ENCODE measurements around the gene SLC25A39.

SLC25A39 gene

GRCh38 chr17:44314869-44315661 is 9.6 kb downstream of the SLC25A39 start:
- DNase-seq (ENCODE audit: low read depth in 2 of 2, low spot score in 1 of 2), result no peak

GRCh38 chr17:44314524-44314868 is 10.1 kb downstream of the SLC25A39 start:
- no peak for DNase-seq (ENCODE audit: low read depth in 2 of 2, low spot score in 1 of 2)

DNA sequence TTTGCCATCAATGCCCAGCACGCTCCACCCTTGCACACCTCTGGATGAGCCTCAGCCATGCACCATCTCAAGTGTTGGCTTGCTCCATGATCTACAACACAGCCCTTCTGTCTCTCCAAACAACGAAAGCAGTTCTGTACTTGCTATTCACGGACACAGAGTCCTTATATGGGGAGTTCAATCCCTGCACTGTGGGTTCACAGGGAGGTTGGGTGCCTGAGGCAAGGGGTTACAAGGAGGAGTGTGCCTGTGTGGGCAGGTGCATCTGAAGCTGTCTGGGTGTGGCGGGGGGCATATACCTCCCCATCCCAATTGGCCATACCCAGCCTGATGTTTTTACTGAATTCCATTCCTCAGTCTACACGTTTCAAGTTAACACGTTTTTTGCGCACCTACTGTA is 10.6 kb downstream of the SLC25A39 start:
- DNase-seq (ENCODE audit: low read depth in 2 of 2, low spot score in 1 of 2), result no peak

DNA sequence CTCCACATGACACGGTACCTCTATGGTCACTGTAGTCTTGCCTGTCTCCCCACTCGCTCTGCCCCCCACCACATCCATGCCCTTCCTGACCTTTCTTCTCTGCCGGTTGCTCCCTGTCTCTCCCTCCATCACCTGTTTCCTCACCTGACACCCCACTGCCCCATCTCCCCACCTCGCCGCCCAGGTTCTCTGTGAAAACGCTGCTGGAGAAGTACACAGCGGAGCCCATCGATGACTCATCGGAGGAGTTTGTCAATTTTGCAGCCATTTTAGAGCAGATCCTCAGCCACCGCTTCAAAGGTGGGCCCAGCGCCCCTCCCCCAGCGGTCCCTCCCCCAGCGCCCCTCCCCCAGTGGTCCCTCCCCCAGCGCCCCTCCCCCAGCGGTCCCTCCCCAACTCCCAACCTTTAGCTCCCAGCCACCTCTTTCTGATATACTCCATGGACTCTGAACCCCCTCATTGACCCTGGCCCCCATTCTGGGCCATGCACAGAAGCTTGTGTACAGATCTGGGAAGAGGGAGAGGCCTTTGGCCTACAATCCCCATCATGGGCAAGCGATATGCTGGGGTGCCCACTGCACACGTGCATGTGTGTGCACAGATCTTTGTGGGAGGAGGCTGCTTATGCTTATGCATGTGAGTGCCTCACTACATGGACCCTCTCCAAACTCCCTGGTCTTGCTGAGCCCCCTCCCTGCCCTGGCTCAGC is 12.1 kb downstream of the SLC25A39 start:
- DNase-seq (ENCODE audit: low read depth in 2 of 2, low spot score in 1 of 2), result no peak

DNA sequence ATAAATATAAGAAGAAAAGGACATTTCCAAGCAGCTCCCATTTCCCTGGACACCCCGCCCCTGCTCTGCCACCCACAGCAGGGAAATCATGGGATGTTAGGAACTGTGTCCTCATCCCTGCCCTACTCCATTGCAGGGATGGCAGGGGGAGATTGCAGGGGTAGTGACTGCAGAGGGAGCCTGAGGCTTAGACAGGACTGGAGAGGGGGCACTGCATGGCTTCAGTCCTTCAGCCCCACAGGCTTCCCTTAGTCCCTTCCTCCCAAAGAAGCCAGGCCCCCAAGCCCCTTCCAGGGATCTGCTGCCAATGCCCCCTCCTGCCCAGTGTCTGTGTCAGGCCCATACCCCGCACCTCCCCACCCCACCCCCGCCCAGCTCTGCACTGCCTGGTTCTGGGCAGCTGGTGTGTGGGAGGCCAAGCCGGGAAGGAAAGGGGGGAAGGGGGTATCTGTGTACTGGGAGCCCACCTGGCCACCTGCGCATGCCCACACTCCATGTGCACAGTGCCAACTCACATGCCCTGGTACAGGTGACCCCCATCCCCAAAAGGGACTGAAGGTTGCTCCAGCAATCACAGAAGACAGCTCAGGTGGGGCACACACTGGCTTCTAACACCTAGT is 13.0 kb downstream of the SLC25A39 start:
- DNase-seq (ENCODE audit: low read depth in 2 of 2, low spot score in 1 of 2), result no peak

- DNase-seq (ENCODE audit: low read depth in 2 of 2, low spot score in 1 of 2), result no peak
These were observed 13.8 kb downstream of the SLC25A39 start for GRCh38 chr17:44310609-44311376.

GRCh38 chr17:44310188-44310587 is 14.4 kb downstream of the SLC25A39 start:
- no peak for DNase-seq (ENCODE audit: low read depth in 2 of 2, low spot score in 1 of 2)

DNA sequence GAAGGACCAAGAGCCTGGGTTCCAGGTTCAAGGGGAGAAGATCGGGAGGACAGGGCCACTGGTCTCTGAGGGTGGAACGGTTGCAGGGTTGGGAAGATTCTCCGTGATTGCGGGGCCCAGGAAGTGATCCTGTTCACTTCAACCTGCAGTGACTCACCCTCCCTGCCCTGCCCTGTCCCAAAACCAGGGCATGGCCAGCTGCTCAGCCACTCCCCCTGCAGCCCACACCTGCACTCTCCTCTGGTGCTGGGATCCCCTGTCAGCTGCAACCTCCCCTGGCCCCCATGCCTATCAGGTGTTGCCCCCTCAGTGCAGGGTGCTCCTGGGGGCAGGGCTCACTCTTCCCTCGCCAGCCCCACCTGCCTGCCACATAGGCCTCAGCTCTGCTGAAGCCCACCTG is 15.2 kb downstream of the SLC25A39 start:
- no peak for DNase-seq (ENCODE audit: low read depth in 2 of 2, low spot score in 1 of 2)

GRCh38 chr17:44308865-44309264 is 15.8 kb downstream of the SLC25A39 start:
- DNase-seq (ENCODE audit: low read depth in 2 of 2, low spot score in 1 of 2), result no peak

DNA sequence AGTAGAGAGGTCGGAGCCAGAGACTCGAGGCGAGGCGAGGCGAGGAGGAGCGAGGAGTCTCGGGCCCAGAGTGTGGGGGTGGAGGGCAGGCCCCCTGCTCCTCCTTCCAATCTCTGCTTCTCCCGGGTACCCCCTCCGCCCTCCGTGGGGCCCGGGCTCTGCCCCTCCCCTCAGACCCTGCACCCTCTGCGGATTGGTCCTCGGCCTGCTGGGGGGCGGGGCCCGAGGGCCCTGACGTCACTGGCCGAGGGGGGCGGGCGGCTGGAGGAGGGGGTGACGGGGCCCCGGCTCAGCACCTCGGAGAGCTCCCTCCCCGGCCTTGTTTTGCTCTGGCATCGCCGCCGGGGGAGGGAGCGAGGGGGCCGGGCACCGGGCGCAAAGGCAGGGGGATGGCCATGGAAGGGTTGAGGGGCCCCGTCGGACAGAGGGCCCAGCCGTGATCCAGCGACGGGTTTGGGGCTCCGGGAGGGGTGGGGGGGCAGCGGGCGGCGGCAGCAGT is 16.3 kb downstream of the SLC25A39 start, which contains the start of gene RUNDC3A:
TSS of gene RUNDC3A (plus strand) at position 282 of the 499 bp plus-strand sequence. CDS start 232 bp downstream, outside the sequence.
- peak; percentile 68 to 69 for DNase-seq (ENCODE audit: low read depth in 2 of 2, low spot score in 1 of 2)

GRCh38 chr17:44307387-44308186 is 17.0 kb downstream of the SLC25A39 start:
- no peak for DNase-seq (ENCODE audit: low read depth in 2 of 2, low spot score in 1 of 2)

DNA sequence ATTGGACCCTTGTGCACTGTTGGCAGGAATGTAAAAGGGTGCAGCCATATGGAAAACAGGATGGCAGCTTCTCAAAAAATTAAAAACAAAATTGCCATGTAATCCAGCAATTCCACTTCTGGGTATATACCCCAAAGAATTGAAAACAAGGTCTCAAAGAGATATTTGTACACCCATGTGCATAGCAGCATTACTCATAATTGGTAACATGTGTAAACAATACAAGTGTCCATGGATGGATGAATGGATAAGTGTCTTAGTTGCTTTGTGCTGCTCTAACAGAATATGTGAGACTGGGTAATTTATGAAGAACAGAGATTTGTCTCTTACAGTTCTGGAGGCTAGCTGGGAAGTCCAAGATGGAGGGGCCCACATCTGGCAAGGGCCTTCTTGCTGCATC is 20.0 kb downstream of the SLC25A39 start:
- no peak for DNase-seq (ENCODE audit: low read depth in 2 of 2, low spot score in 1 of 2)

DNA sequence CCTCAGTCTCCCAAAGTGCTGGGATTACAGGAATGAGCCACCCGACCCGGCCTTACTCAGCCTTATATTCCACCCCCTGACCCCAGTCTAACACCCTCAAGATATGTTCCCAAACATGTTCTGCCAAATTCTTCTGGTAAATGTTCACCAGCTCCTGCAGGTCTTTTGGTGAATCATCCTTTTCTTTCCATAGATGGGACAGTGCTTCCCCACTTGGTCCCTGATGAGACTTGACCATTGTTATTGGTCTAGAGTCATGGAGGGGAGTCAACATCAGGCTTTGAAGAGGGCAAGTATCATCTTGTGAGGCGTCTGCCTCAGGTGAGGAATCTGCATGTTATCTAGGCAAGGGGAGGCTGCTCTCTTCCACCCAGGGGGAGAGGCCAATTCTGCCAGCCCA is 26.6 kb downstream of the SLC25A39 start:
- no peak for DNase-seq (ENCODE audit: low read depth in 2 of 2, low spot score in 1 of 2)

DNA sequence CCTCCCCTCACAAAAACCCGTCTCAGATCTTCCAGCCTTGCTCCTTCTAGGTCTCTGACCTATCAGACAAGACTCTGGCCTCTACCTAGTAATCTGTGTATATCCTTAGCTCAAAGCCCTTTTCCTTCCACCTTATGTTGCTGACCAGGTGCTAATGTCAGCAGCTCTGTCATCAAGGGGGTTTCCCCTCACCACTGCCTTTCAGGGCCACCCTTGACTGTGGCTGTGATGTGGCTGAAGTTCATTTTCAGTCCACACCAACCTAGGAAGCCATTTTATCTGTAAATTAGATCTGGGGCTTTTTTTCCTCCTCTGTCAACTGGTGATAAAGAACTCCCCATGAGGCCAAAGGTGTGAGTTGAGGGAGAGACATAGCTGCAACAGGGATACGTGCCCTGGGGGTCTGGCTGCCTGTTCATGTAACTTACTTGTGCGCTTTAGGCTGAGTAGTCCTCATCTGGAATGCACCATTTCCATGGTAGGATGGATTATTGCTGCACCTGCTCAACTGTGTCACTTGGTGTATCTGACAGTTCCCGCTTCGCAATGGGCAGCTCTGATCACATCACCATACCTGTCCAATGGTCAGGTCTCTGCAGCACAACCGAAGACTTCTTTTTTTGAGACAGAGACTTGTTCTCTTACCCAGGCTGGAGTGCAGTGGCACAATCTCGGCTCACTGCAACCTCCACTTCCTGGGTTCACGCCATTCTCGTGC is 31.0 kb downstream of the SLC25A39 start:
- DNase-seq (ENCODE audit: low read depth in 2 of 2, low spot score in 1 of 2), result no peak

- DNase-seq (ENCODE audit: low read depth in 2 of 2, low spot score in 1 of 2), result no peak
These were observed 37.0 kb downstream of the SLC25A39 start for GRCh38 chr17:44287651-44288050.

GRCh38 chr17:44284024-44284400 is 40.6 kb downstream of the SLC25A39 start:
- no peak for DNase-seq (ENCODE audit: low read depth in 2 of 2, low spot score in 1 of 2)

GRCh38 chr17:44283344-44284023 is 41.1 kb downstream of the SLC25A39 start:
- no peak for DNase-seq (ENCODE audit: low read depth in 2 of 2, low spot score in 1 of 2)

DNA sequence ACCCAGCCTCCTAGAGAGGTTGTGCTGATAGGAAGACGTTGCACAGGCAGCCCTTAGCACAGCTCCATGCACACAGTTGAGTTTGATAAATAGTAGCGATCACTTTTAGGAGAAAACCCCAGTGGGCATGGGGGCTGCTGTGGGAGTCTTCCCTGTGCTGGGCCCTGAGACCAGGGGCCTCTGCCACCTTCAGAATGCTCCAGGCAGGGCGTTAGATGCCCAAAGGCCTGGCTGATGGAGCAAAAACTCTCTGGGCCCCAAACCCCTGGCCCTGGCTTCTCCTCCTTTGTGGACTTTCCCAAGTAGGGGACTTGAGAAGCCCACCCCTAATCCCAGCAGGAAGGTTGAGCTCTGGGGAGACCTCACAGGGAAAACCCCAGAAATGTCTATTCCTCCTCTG is 42.4 kb downstream of the SLC25A39 start:
- no peak for DNase-seq (ENCODE audit: low read depth in 2 of 2, low spot score in 1 of 2)

- DNase-seq (ENCODE audit: low read depth in 2 of 2, low spot score in 1 of 2), result no peak
These were observed 43.1 kb downstream of the SLC25A39 start for GRCh38 chr17:44281570-44281969.

Data from stimulated activated CD8-positive, alpha-beta memory T cell treated with anti-CD3 and anti-CD28 coated beads, Interleukin-4, amount 100 ng/mL, for 4 hours (primary cell).